GM21529 (cell line): ENCODE measurements around the gene LSAMP.

ENCODE experiments used
- ATAC-seq: cut with Tn5 transposase; IDR thresholded peaks from one replicate; pipeline ENCODE4 v1.9.1; 2021; ENCODE audit not compliant: unreplicated experiment

The LSAMP gene

GRCh38 chr3:116445311-116445841 lies at the start of gene LSAMP:
Gene LSAMP, minus strand, starts transcription at chr3:116445487.
- ATAC-seq, result no peak

GRCh38 chr3:116492379-116492778 lies 47.1 kb upstream of the LSAMP start:
- no peak for ATAC-seq

GRCh38 chr3:116483135-116483534 lies 37.8 kb upstream of the LSAMP start:
- ATAC-seq, result no peak

GRCh38 chr3:116476691-116477090 lies 31.4 kb upstream of the LSAMP start:
- no peak for ATAC-seq

- no peak for ATAC-seq
Measured at GRCh38 chr3:116474801-116475200, 29.5 kb upstream of the LSAMP start.

- ATAC-seq, result no peak
Measured at GRCh38 chr3:116474032-116474780, 28.9 kb upstream of the LSAMP start.

- no peak for ATAC-seq
Measured at GRCh38 chr3:116473602-116474001, 28.3 kb upstream of the LSAMP start.

- ATAC-seq, result no peak
Measured at GRCh38 chr3:116470605-116471197, 25.4 kb upstream of the LSAMP start.

GRCh38 chr3:116469546-116469945 lies 24.3 kb upstream of the LSAMP start:
- no peak for ATAC-seq

GRCh38 chr3:116464276-116464798 lies 19.1 kb upstream of the LSAMP start:
- no peak for ATAC-seq

GRCh38 chr3:116453666-116454346 lies 8.5 kb upstream of the LSAMP start:
- ATAC-seq, result no peak

- ATAC-seq, result no peak
Measured at GRCh38 chr3:116449546-116450350, 4.5 kb upstream of the LSAMP start.

- no peak for ATAC-seq
Measured at GRCh38 chr3:116445990-116446389, 703 bp upstream of the LSAMP start.

GRCh38 chr3:116444819-116445310 lies 422 bp downstream of the LSAMP start:
- ATAC-seq, result no peak

- ATAC-seq, result no peak
Measured at GRCh38 chr3:116444115-116444747, 1.1 kb downstream of the LSAMP start.

GRCh38 chr3:116443191-116443661 lies 2.1 kb downstream of the LSAMP start:
- ATAC-seq, result no peak

- no peak for ATAC-seq
Measured at GRCh38 chr3:116442331-116443021, 2.8 kb downstream of the LSAMP start.

- no peak for ATAC-seq
Measured at GRCh38 chr3:116441652-116442051, 3.6 kb downstream of the LSAMP start.

- ATAC-seq, result no peak
Measured at GRCh38 chr3:116440196-116440595, 5.1 kb downstream of the LSAMP start.
